Breast epithelium (tissue), 4 donors: Measurements from ENCODE around the gene FOLR1. TPM values are rescaled to one million over a fixed set of nuclear protein-coding genes. Genes with fewer than 3 reads are reported as not detected.

Experiments
- DNase-seq, 2 donors: peaks; one replicate each; pipeline ENCODE4 v3.0.0-alpha.2; 2019; ENCODE audit warnings: low spot score in 2 of 2
- H3K27ac ChIP-seq, 2 donors: fragments of 200-600 bp; sonication (generic) in 1 of 2; one replicate each; pipeline ENCODE4 v1.5.1; 2016 to 2019; ENCODE audit warnings: mild to moderate bottlenecking in 1 of 2
- H3K27me3 ChIP-seq, 2 donors: fragments of 200-600 bp; sonication (generic) in 1 of 2; one replicate each; pipeline versions ENCODE4 v1.5.1 to v1.6.0; 2017 to 2019; ENCODE audit warnings: control low read depth in 1 of 2, mild to moderate bottlenecking in 1 of 2
- H3K36me3 ChIP-seq: fragments of 200-600 bp; one replicate; pipeline ENCODE4 v1.5.1; 2019
- H3K4me1 ChIP-seq, 2 donors: fragments of 200-600 bp; sonication (generic); one replicate each; pipeline ENCODE4 v1.5.1; 2016 to 2019; ENCODE audit warnings: control low read depth in 1 of 2
- H3K4me3 ChIP-seq, 3 donors: fragments of 200-600 bp; sonication (generic); 1 replicate in 2 of 3; 2 replicates in 1 of 3; pipeline ENCODE4 v1.5.1; 2016 to 2019; ENCODE audit warnings: mild to moderate bottlenecking in 3 of 3, moderate library complexity in 2 of 3
- H3K9me3 ChIP-seq, 2 donors: fragments of 200-600 bp; sonication (generic) in 1 of 2; one replicate each; pipeline ENCODE4 v1.5.1; 2016 to 2019; ENCODE audit warnings: control low read depth in 1 of 2
- CTCF ChIP-seq, 3 donors: fragments of 450-650 bp; IDR thresholded peaks; one replicate each; pipeline ENCODE4 v1.5.1; 2016 to 2017; ENCODE audit warnings: antibody characterized with exemption in 3 of 3, mild to moderate bottlenecking in 3 of 3, moderate library complexity in 3 of 3
- POLR2A ChIP-seq: fragments of 450-650 bp; IDR thresholded peaks from one replicate; pipeline ENCODE4 v1.6.1; 2016; ENCODE audit warnings: antibody characterized with exemption, mild to moderate bottlenecking, moderate library complexity
- POLR2AphosphoS5 ChIP-seq, 3 donors: sonication (generic); formaldehyde crosslinking; IDR thresholded peaks; one replicate each; pipeline ENCODE4 v1.6.1; 2017; ENCODE audit warnings: antibody characterized with exemption in 3 of 3
- intact Hi-C: fragments of 100-400 bp; cut with DNase I; formaldehyde crosslinking; loops from one replicate; pipeline ENCODE4 v1.15.1; 2023; ENCODE audit warnings: low total_unique reads
- total RNA-seq, 3 donors: library from RNA; depleted of rRNA; stranded (reverse); fragments of >200 nt; gene quantifications; one replicate each; pipeline ENCODE4 v1.1.0, GENCODE V29; 2016

FOLR1 gene
- total RNA-seq, 3 donors from 2014 or later, result 11.8 to 45.2 TPM; not detected in 1

DNA sequence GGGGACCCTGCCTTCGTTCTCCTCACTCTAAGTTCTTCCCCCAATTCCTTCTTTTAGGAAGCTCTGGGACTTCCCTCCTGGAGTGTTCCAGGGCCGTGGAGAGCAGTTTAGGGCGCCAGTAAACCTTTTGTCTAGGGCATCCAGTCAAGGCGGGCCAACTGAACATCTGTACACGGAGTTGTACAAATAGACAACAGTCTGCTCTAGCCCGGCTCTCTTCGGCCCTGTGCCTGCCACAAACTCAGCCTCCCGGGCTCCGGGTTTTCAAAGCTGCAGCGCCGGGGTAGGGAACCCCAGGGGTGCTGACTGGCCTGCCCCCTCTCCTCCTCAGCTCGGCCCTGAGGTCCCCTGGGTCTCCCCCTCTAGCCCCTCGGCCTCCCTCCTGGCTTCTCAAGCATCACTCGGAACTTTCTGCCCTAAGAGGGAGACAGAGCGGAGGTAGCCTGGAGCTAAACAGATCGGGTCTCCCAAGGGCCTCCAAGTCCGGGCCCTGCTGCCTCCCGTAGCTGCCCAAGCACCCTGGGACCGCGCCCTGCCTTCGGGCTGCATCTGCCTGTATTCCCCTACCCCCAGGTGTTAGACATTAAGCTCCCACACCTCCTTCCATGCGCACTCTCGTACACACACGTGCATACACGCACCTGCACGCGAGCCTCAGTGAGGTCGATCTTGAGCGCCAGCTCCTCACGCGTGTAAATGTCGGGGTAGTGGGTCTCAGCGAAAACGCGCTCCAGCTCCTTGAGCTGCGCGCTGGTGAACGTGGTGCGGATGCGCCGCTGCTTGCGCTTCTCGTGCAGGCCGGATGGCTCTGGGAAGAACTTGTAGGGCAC is 48.7 kb downstream of the FOLR1 start:
- peak overlapping the region; percentile 52 to 71 for H3K27ac ChIP-seq
- DNase-seq, result peak in 1 of 2 donors; percentile 45
- H3K4me3 ChIP-seq, result peak overlapping the region; percentile 17 to 73 (median 46)
- H3K36me3 ChIP-seq, result no peaks in the 10 kb centered on the region
- intact Hi-C loops, result loop anchor here (10.0 kb wide), 1 partner anchor 216 kb away; no protein-coding TSS in a partner anchor
- TF ChIP-seq POLR2A, result no peak
- TF ChIP-seq POLR2AphosphoS5 (IDR thresholded peaks at IDR 0.05), result no peak
- no peak for TF ChIP-seq CTCF (IDR thresholded peaks at IDR 0.05)
- H3K4me1 ChIP-seq, result peaks cover 0 to 15% of the 10 kb centered on the region in 2 donors
- H3K9me3 ChIP-seq, result no peaks in the 10 kb centered on the region
- peaks cover 6 to 29% of the 10 kb centered on the region in 2 donors for H3K27me3 ChIP-seq

DNA sequence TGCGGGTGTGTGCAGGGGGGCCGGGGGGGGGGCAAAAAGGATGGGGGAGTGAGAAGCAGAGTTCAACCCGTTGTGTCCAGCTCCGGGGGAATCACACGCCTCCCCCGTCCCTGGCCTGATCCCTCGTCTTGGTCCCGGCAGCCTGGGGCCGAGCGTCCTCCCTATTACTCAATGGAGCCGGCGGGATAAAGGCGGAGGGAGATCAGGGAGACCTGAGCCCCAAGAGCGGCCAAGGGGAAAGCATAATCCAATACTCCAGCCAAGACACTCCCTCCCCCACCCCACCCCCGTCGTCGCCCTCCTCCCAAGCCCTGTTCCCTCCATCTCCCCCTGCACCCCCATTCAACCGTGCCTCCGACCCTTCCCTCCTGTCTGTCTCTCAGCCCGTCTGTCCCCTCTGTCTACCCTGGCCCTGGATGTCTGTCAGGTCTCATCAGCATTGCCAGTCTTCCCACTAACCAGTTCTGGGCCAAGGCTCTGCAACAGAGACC is 49.4 kb downstream of the FOLR1 start:
- intact Hi-C loops, result loop anchor here (10.0 kb wide), 1 partner anchor 217 kb away; no protein-coding TSS in a partner anchor
- Histone ChIP-seq H3K36me3 (no peaks in the 10 kb centered on the region), H3K4me1 (peaks cover 0 to 15% of the 10 kb centered on the region in 2 donors), H3K27ac (no peak overlapping the region), H3K9me3 (no peaks in the 10 kb centered on the region), H3K27me3 (peaks cover 6 to 29% of the 10 kb centered on the region in 2 donors), H3K4me3 (no peak overlapping the region)
- TF ChIP-seq CTCF (IDR thresholded peaks at IDR 0.05), result no peak
- no peak for TF ChIP-seq POLR2A
- TF ChIP-seq POLR2AphosphoS5 (IDR thresholded peaks at IDR 0.05), result no peak
- peak in 1 of 2 donors; percentile 42 for DNase-seq

- Histone ChIP-seq H3K9me3 (no peaks in the 10 kb centered on the region), H3K4me3 (no peak overlapping the region), H3K27me3 (peaks cover 6 to 29% of the 10 kb centered on the region in 2 donors), H3K36me3 (no peaks in the 10 kb centered on the region), H3K27ac (no peak overlapping the region), H3K4me1 (peaks cover 0 to 15% of the 10 kb centered on the region in 2 donors)
- intact Hi-C loops, result loop anchor here (10.0 kb wide), 1 partner anchor 217 kb away; no protein-coding TSS in a partner anchor
- TF ChIP-seq POLR2AphosphoS5 (IDR thresholded peaks at IDR 0.05) (no peak), POLR2A (no peak), CTCF (IDR thresholded peaks at IDR 0.05) (no peak)
- peak in 1 of 2 donors; percentile 2 for DNase-seq
These were observed 50.2 kb downstream of the FOLR1 start for GRCh38 chr11:72242141-72242540.

- peak in 1 of 2 donors; percentile 38 for DNase-seq
- Histone ChIP-seq H3K27me3 (peaks cover 6 to 29% of the 10 kb centered on the region in 2 donors), H3K9me3 (no peaks in the 10 kb centered on the region), H3K4me1 (peaks cover 0 to 15% of the 10 kb centered on the region in 2 donors), H3K27ac (no peak overlapping the region), H3K36me3 (no peaks in the 10 kb centered on the region), H3K4me3 (peak overlapping the region in 2 of 3 donors; percentile 45 to 57)
- TF ChIP-seq POLR2AphosphoS5 (IDR thresholded peaks at IDR 0.05) (no peak), CTCF (IDR thresholded peaks at IDR 0.05) (no peak), POLR2A (no peak)
- intact Hi-C loops, result loop anchor here (10.0 kb wide), 1 partner anchor 219 kb away; no protein-coding TSS in a partner anchor
These were observed 51.5 kb downstream of the FOLR1 start for GRCh38 chr11:72243173-72244059.
